Stimulated activated naive B cell treated with anti-CD40 and anti-IgM and Interleukin-4, amounts not matched to agents 10 μg/mL and 1 μg/mL and 100 μg/mL, for 72 hours (primary cell): ENCODE data around the gene SMAD6.

ENCODE experiments used
- ATAC-seq, 2 donors: fragments of 150-1000 bp; cut with Tn5 transposase; replicated peaks; 2 replicates each; pipeline ENCODE4 v1.10.0; 2021; ENCODE audit warnings: moderate library complexity in 1 of 2
- DNase-seq: peaks from one replicate; pipeline ENCODE4 v3.0.0; 2021
- H3K27ac Mint-ChIP-seq: one replicate; pipeline ENCODE4 v1.8.0; 2022; ENCODE audit warnings: mild to moderate bottlenecking, mixed read lengths
- H3K27me3 Mint-ChIP-seq, 2 donors: one replicate each; pipeline ENCODE4 v1.8.0; 2022; ENCODE audit warnings: mixed read lengths in 2 of 2
- H3K36me3 Mint-ChIP-seq, 2 donors: one replicate each; pipeline ENCODE4 v1.8.0; 2022; ENCODE audit warnings: mixed read lengths in 2 of 2, mild to moderate bottlenecking in 1 of 2
- H3K4me1 Mint-ChIP-seq, 2 donors: one replicate each; pipeline ENCODE4 v1.8.0; 2022; ENCODE audit warnings: mixed read lengths in 2 of 2, mild to moderate bottlenecking in 1 of 2
- H3K4me3 Mint-ChIP-seq, 2 donors: one replicate each; pipeline ENCODE4 v1.8.0; 2022; ENCODE audit warnings: mild to moderate bottlenecking in 2 of 2, mixed read lengths in 2 of 2, moderate library complexity in 1 of 2
- H3K9me3 Mint-ChIP-seq, 2 donors: one replicate each; pipeline ENCODE4 v1.8.0; 2022; ENCODE audit warnings: mixed read lengths in 2 of 2, mild to moderate bottlenecking in 1 of 2

SMAD6 gene

DNA sequence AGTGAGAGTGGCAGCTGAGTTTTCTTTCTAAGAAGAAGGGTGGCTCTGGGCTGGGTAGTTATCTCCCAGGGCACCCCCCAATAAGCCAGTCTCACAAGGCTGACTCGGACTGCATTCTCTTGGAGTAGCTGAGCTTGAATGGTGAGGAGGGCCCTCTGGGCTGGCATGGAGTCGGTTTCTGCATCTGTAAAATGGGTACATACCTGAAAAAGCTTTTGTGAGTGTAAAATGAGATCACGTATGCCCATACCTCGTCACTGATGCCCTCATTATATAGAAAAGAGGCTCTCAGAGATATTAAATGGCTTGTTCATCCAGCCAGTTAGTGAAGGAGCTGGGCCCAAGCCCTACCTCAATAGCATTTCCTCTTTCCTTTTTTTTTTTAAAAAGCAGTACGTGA is 41.2 kb downstream of the SMAD6 start:
- H3K36me3 Mint-ChIP-seq, result no peaks in the 10 kb centered on the region
- H3K9me3 Mint-ChIP-seq, result no peaks in the 10 kb centered on the region
- H3K4me1 Mint-ChIP-seq, result no peaks in the 10 kb centered on the region
- ATAC-seq (no peak), DNase-seq (no peak)
- no peak overlapping the region for H3K27ac Mint-ChIP-seq
- no peak overlapping the region for H3K4me3 Mint-ChIP-seq
- H3K27me3 Mint-ChIP-seq, result peaks cover 5 to 6% of the 10 kb centered on the region in 2 donors

DNA sequence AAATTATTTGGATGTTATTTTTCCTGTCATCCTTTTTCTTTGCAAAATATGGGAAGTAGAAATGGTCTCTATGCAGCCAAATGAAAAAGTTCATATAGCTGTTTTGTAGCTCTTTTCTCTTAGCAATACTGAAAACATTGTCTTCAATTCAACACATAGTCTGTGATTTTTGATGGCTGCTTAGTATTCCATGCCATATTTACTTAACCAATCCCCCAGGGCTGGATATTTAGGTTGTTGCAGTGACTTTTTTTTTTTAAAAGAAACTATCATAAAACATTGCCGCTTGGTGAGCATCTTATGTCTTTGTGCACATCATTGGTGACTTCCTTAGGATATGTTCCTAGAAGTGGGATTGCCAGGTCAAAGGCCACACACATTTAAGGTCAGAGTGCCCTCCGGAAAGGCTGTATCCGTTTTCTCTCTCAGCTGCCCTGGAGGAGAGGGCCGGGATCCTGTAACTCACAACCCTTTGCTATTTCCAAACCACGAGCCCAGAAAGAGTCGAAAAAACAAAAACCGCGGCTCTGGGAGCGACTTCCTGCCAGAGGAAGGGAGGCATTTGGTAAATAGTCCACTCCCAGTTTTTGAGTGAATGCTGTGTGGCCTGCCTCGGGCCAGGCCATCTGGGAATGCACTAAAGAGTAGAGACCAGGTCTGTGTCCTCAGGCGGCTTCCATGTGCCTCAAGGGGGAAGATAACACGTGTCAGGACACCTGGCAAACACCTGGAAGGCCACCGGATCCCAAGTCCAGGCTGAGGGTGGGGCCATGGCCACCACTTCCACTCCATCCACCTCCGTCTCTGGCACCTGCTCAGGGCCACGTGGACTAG is 41.9 kb downstream of the SMAD6 start:
- ATAC-seq, result no peak
- no peaks in the 10 kb centered on the region for H3K36me3 Mint-ChIP-seq
- H3K27ac Mint-ChIP-seq, result no peak overlapping the region
- DNase-seq, result no peak
- no peaks in the 10 kb centered on the region for H3K4me1 Mint-ChIP-seq
- H3K4me3 Mint-ChIP-seq, result no peak overlapping the region
- H3K9me3 Mint-ChIP-seq, result no peaks in the 10 kb centered on the region
- peaks cover 5 to 6% of the 10 kb centered on the region in 2 donors for H3K27me3 Mint-ChIP-seq

- Mint-ChIP-seq H3K9me3 (no peaks in the 10 kb centered on the region), H3K27ac (no peak overlapping the region)
- ATAC-seq, result no peak
Observed at GRCh38 chr15:66744610-66745279, 42.7 kb downstream of the SMAD6 start.

GRCh38 chr15:66745530-66746230 is 43.6 kb downstream of the SMAD6 start:
- no peak overlapping the region for H3K4me3 Mint-ChIP-seq
- no peaks in the 10 kb centered on the region for H3K4me1 Mint-ChIP-seq
- ATAC-seq, result no peak
- no peak overlapping the region for H3K27ac Mint-ChIP-seq
- peaks cover 11 to 16% of the 10 kb centered on the region in 2 donors for H3K27me3 Mint-ChIP-seq
- DNase-seq, result no peak
- no peaks in the 10 kb centered on the region for H3K9me3 Mint-ChIP-seq
- no peaks in the 10 kb centered on the region for H3K36me3 Mint-ChIP-seq

More at GRCh38 chr15:66744610-66745279, 42.7 kb downstream of the SMAD6 start:
- H3K27me3 Mint-ChIP-seq, result peaks cover 10 to 14% of the 10 kb centered on the region in 2 donors
- DNase-seq, result no peak
- H3K4me3 Mint-ChIP-seq, result no peak overlapping the region
- no peaks in the 10 kb centered on the region for H3K36me3 Mint-ChIP-seq
- H3K4me1 Mint-ChIP-seq, result no peaks in the 10 kb centered on the region

DNA sequence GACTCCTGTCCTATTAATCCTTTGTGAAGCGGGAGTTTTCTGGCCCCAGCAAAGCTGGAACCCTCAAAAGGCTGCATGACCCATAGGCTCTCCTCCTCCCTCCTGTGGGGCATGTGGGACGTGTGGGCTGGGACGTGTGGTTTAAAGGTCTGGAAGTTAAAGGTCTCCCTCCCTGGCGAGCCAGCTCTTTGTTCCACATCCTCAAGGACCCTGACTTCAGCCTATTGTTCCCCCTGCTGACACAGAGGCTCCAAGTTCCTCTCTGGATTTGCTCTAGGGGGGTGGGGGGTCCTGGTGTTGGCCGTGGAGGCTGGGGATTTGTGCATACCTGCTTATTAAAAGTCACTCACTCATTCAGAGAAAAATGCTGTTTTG is 44.2 kb downstream of the SMAD6 start:
- Mint-ChIP-seq H3K4me3 (no peak overlapping the region), H3K4me1 (no peaks in the 10 kb centered on the region), H3K36me3 (no peaks in the 10 kb centered on the region), H3K27me3 (peaks cover 11 to 16% of the 10 kb centered on the region in 2 donors), H3K27ac (no peak overlapping the region), H3K9me3 (no peaks in the 10 kb centered on the region)
- ATAC-seq, result no peak
- DNase-seq, result no peak

GRCh38 chr15:66747223-66747622 is 45.2 kb downstream of the SMAD6 start:
- DNase-seq (no peak), ATAC-seq (no peak)
- peaks cover 11 to 20% of the 10 kb centered on the region in 2 donors for H3K27me3 Mint-ChIP-seq
- peaks cover 4 to 9% of the 10 kb centered on the region in 2 donors for H3K4me1 Mint-ChIP-seq
- no peak overlapping the region for H3K4me3 Mint-ChIP-seq
- no peak overlapping the region for H3K27ac Mint-ChIP-seq
- no peaks in the 10 kb centered on the region for H3K36me3 Mint-ChIP-seq
- H3K9me3 Mint-ChIP-seq, result no peaks in the 10 kb centered on the region

GRCh38 chr15:66747886-66748707 is 46.1 kb downstream of the SMAD6 start:
- Mint-ChIP-seq H3K4me1 (peaks cover 4 to 10% of the 10 kb centered on the region in 2 donors), H3K36me3 (no peaks in the 10 kb centered on the region), H3K27me3 (peaks cover 10 to 20% of the 10 kb centered on the region in 2 donors), H3K27ac (no peak overlapping the region), H3K9me3 (no peaks in the 10 kb centered on the region), H3K4me3 (no peak overlapping the region)
- DNase-seq (no peak), ATAC-seq (no peak)

GRCh38 chr15:66748708-66749035 is 46.6 kb downstream of the SMAD6 start:
- Mint-ChIP-seq H3K36me3 (no peaks in the 10 kb centered on the region), H3K9me3 (no peaks in the 10 kb centered on the region), H3K4me3 (no peak overlapping the region), H3K27me3 (peaks cover 10 to 20% of the 10 kb centered on the region in 2 donors), H3K4me1 (peaks cover 4 to 12% of the 10 kb centered on the region in 2 donors), H3K27ac (no peak overlapping the region)
- no peak for ATAC-seq
- DNase-seq, result no peak

GRCh38 chr15:66749841-66750575 is 48.0 kb downstream of the SMAD6 start:
- no peak for ATAC-seq
- Mint-ChIP-seq H3K27me3 (peaks cover 16 to 20% of the 10 kb centered on the region in 2 donors), H3K36me3 (peaks cover under 1 to 6% of the 10 kb centered on the region in 2 donors), H3K4me3 (no peak overlapping the region), H3K4me1 (peaks cover 7 to 21% of the 10 kb centered on the region in 2 donors), H3K27ac (no peak overlapping the region), H3K9me3 (peaks cover under 1 to 5% of the 10 kb centered on the region in 2 donors)
- DNase-seq, result no peak

DNA sequence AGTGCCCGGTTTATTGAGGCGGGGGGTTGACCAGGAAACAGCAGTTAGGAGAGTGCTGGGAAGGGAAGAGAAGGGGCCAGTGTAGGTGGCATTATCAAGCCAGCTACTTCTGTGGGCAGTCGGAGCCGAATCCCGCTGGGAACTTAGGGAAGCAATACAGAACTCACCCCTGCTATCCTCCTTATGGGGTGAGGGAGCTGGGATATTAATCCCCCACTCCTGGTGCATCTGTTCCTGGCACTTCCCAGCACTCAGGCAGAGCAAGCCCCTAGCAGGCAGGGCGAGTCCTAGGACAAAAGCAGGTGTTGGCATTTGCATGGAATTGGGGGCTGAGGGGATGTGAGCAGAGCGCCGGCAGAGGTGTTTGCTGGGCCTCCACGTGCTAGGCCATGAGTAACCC is 48.6 kb downstream of the SMAD6 start:
- DNase-seq, result no peak
- Mint-ChIP-seq H3K27ac (no peak overlapping the region), H3K9me3 (peaks cover 5 to 9% of the 10 kb centered on the region in 2 donors), H3K27me3 (peaks cover 15 to 21% of the 10 kb centered on the region in 2 donors), H3K36me3 (peaks cover 4 to 10% of the 10 kb centered on the region in 2 donors), H3K4me1 (peaks cover 7 to 21% of the 10 kb centered on the region in 2 donors), H3K4me3 (no peak overlapping the region)
- ATAC-seq, result no peak

DNA sequence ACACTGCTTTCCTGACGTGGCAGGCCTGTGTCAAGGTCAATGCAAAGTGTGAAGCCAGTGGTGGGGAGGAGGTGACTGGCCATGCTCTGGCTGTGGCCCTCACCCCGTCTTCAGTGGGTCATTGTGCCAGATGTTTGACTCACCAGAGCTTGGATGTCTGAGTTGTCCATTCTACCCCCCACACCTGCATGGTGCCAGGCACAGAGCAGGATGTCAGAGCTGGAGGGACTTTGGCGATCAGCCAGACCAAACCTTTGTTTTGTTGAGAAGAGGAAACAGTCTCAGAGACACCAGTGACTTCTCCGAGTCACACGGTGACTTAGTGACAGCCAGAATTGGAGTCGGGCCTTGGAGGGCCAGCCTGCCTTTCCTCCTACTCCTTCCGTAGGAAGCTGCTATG is 49.5 kb downstream of the SMAD6 start:
- Mint-ChIP-seq H3K27ac (no peak overlapping the region), H3K36me3 (peaks cover 6 to 10% of the 10 kb centered on the region in 2 donors), H3K4me1 (peaks cover 7 to 21% of the 10 kb centered on the region in 2 donors), H3K4me3 (no peak overlapping the region), H3K9me3 (peaks cover 5 to 9% of the 10 kb centered on the region in 2 donors), H3K27me3 (peaks cover 14 to 21% of the 10 kb centered on the region in 2 donors)
- DNase-seq (no peak), ATAC-seq (peak; percentile 41 to 45)

- peaks cover 16 to 22% of the 10 kb centered on the region in 2 donors for H3K27me3 Mint-ChIP-seq
- no peak overlapping the region for H3K4me3 Mint-ChIP-seq
- ATAC-seq (no peak), DNase-seq (no peak)
- peaks cover 6 to 10% of the 10 kb centered on the region in 2 donors for H3K36me3 Mint-ChIP-seq
- H3K9me3 Mint-ChIP-seq, result peaks cover 5 to 9% of the 10 kb centered on the region in 2 donors
- peaks cover 7 to 21% of the 10 kb centered on the region in 2 donors for H3K4me1 Mint-ChIP-seq
- H3K27ac Mint-ChIP-seq, result no peak overlapping the region
Observed at GRCh38 chr15:66752078-66752477, 50.0 kb downstream of the SMAD6 start.

- no peak for DNase-seq
- Mint-ChIP-seq H3K27me3 (peaks cover 24 to 26% of the 10 kb centered on the region in 2 donors), H3K9me3 (peaks cover 5 to 9% of the 10 kb centered on the region in 2 donors), H3K4me1 (peaks cover 7 to 21% of the 10 kb centered on the region in 2 donors), H3K36me3 (peaks cover 6 to 10% of the 10 kb centered on the region in 2 donors), H3K27ac (no peak overlapping the region), H3K4me3 (no peak overlapping the region)
- no peak for ATAC-seq
Observed at GRCh38 chr15:66753687-66754377, 51.8 kb downstream of the SMAD6 start.
